ENCODE data around the gene INO80. TPM values are rescaled to one million over a fixed set of nuclear protein-coding genes. Genes with fewer than 3 reads are reported as not detected.
A peak's percentile ranks its signal among the peaks of the same experiment; 100 is the strongest.

The INO80 gene
- total RNA-seq, 1 experiment from 2014 or later = 38.4 TPM

GRCh38 chr15:41125931-41126642 is 10.0 kb upstream of the INO80 start:
- intact Hi-C loops (cut with micrococcal nuclease) = no loop called here
- H2AFZ ChIP-seq (ENCODE audit: low read length) = no peak overlapping the region

DNA sequence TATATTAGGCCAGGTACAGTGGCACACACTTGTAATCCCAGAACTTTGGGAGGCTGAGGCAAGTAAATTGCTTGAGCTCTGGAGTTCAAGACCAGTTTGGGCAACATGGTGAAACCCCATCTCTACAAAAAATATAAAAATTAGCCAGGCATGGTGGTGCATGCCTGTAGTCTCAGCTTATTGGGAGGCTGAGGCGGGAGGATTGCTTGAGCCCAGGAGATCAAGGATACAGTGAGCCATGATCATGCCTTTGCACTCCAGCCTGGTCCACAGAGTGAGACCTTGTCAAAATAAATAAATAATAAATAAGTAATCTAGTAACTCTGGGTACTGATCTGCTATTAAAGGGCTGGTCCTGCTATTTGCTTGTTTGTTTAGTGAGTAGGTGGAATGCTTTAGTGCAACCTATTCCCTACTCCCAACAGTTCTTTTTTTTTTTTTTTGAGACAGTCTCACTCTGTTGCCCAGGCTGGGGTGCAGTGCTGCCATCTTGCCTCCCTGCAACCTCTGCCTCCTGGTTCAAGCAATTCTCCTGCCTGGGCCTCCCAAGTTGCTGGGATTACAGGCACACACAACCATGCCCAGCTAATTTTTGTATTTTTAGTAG is 9.1 kb upstream of the INO80 start:
- peaks cover 10% of the 10 kb centered on the region for H3K4me1 ChIP-seq (ENCODE audit: insufficient read depth, low read length)
- 0 out of 2 replicates have a peak overlapping the region, but pooled peaks have one; percentile 17 for H3K4me2 ChIP-seq (ENCODE audit: low read length)
- ATAC-seq (peak; percentile 81), DNase-seq (peak; percentile 38)
- no peaks in the 10 kb centered on the region for H3F3A ChIP-seq (ENCODE audit: low read length, unreplicated experiment)
- H3K9me3 ChIP-seq (ENCODE audit: low read length) = no peaks in the 10 kb centered on the region
- intact Hi-C loops (cut with micrococcal nuclease) = no loop called here
- no TSS peak for BruUV-seq (replicated peaks)
- H4K20me1 ChIP-seq (ENCODE audit: low read length) = no peaks in the 10 kb centered on the region
- H3K27me3 ChIP-seq (ENCODE audit: low read length) = no peaks in the 10 kb centered on the region
- no peak overlapping the region for H3K27ac ChIP-seq (ENCODE audit: low read length)
- H3K79me2 ChIP-seq (ENCODE audit: low read length) = no peaks in the 10 kb centered on the region
- H2AFZ ChIP-seq (ENCODE audit: low read length) = no peak overlapping the region
- H3K9me2 ChIP-seq (replicated peaks; ENCODE audit: low read length) = no peaks in the 10 kb centered on the region
- POLR2A ChIA-PET (ENCODE audit: unreplicated experiment) = no interaction called here
- CTCF ChIA-PET = no interaction called here
- H3K9ac ChIP-seq (ENCODE audit: low read length) = no peak overlapping the region
- H3K4me3 ChIP-seq (ENCODE audit: low read length) = no peak overlapping the region
- no peaks in the 10 kb centered on the region for H3K36me3 ChIP-seq (ENCODE audit: low read depth, low read length)
- TF ChIP-seq, protein P1, sequence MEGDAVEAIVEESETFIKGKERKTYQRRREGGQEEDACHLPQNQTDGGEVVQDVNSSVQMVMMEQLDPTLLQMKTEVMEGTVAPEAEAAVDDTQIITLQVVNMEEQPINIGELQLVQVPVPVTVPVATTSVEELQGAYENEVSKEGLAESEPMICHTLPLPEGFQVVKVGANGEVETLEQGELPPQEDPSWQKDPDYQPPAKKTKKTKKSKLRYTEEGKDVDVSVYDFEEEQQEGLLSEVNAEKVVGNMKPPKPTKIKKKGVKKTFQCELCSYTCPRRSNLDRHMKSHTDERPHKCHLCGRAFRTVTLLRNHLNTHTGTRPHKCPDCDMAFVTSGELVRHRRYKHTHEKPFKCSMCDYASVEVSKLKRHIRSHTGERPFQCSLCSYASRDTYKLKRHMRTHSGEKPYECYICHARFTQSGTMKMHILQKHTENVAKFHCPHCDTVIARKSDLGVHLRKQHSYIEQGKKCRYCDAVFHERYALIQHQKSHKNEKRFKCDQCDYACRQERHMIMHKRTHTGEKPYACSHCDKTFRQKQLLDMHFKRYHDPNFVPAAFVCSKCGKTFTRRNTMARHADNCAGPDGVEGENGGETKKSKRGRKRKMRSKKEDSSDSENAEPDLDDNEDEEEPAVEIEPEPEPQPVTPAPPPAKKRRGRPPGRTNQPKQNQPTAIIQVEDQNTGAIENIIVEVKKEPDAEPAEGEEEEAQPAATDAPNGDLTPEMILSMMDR (conservative IDR thresholded peaks at IDR 0.05; ENCODE audit: low read depth, low read length) = no peak
- TF ChIP-seq EZH2phosphoT487 (IDR thresholded peaks at IDR 0.05; ENCODE audit: borderline replicate concordance, low read length) (no peak), EZH2 (IDR thresholded peaks at IDR 0.05; ENCODE audit: low read length, unreplicated experiment) (no peak)

More at GRCh38 chr15:41125931-41126642, 10.0 kb upstream of the INO80 start:
- H3K9ac ChIP-seq (ENCODE audit: low read length) = no peak overlapping the region
- ChIA-PET POLR2A (ENCODE audit: unreplicated experiment) (no interaction called here), CTCF (no interaction called here)
- no peak for ATAC-seq
- no peaks in the 10 kb centered on the region for H3K36me3 ChIP-seq (ENCODE audit: low read depth, low read length)
- peaks cover 10% of the 10 kb centered on the region for H3K4me1 ChIP-seq (ENCODE audit: insufficient read depth, low read length)
- no TSS peak for BruUV-seq (replicated peaks)
- no peak overlapping the region for H3K4me3 ChIP-seq (ENCODE audit: low read length)
- no peaks in the 10 kb centered on the region for H3K9me2 ChIP-seq (replicated peaks; ENCODE audit: low read length)
- H3K27ac ChIP-seq (ENCODE audit: low read length) = no peak overlapping the region
- no peaks in the 10 kb centered on the region for H3K27me3 ChIP-seq (ENCODE audit: low read length)
- H3K79me2 ChIP-seq (ENCODE audit: low read length) = no peaks in the 10 kb centered on the region
- H3K9me3 ChIP-seq (ENCODE audit: low read length) = no peaks in the 10 kb centered on the region
- no peaks in the 10 kb centered on the region for H4K20me1 ChIP-seq (ENCODE audit: low read length)
- TF ChIP-seq EZH2phosphoT487 (IDR thresholded peaks at IDR 0.05; ENCODE audit: borderline replicate concordance, low read length) (no peak), EZH2 (IDR thresholded peaks at IDR 0.05; ENCODE audit: low read length, unreplicated experiment) (no peak)
- TF ChIP-seq, protein P1 (conservative IDR thresholded peaks at IDR 0.05; ENCODE audit: low read depth, low read length) = no peak
- no peak overlapping the region for H3K4me2 ChIP-seq (ENCODE audit: low read length)
- DNase-seq = no peak
- H3F3A ChIP-seq (ENCODE audit: low read length, unreplicated experiment) = no peaks in the 10 kb centered on the region

- ChIA-PET CTCF (no interaction called here), POLR2A (ENCODE audit: unreplicated experiment) (no interaction called here)
- Histone ChIP-seq H3K36me3 (ENCODE audit: low read depth, low read length) (no peaks in the 10 kb centered on the region), H3K9ac (ENCODE audit: low read length) (no peak overlapping the region), H3K9me3 (ENCODE audit: low read length) (no peaks in the 10 kb centered on the region), H3K9me2 (replicated peaks; ENCODE audit: low read length) (no peaks in the 10 kb centered on the region), H4K20me1 (ENCODE audit: low read length) (no peaks in the 10 kb centered on the region), H3K79me2 (ENCODE audit: low read length) (no peaks in the 10 kb centered on the region), H3K27me3 (ENCODE audit: low read length) (no peaks in the 10 kb centered on the region), H2AFZ (ENCODE audit: low read length) (no peak overlapping the region), H3K27ac (ENCODE audit: low read length) (no peak overlapping the region), H3F3A (ENCODE audit: low read length, unreplicated experiment) (no peaks in the 10 kb centered on the region), H3K4me1 (ENCODE audit: insufficient read depth, low read length) (peaks cover 10% of the 10 kb centered on the region), H3K4me2 (ENCODE audit: low read length) (no peak overlapping the region), H3K4me3 (ENCODE audit: low read length) (no peak overlapping the region)
- no peak for ATAC-seq
- DNase-seq = no peak
- no TSS peak for BruUV-seq (replicated peaks)
- intact Hi-C loops (cut with micrococcal nuclease) = no loop called here
- TF ChIP-seq EZH2phosphoT487 (IDR thresholded peaks at IDR 0.05; ENCODE audit: borderline replicate concordance, low read length) (no peak), EZH2 (IDR thresholded peaks at IDR 0.05; ENCODE audit: low read length, unreplicated experiment) (no peak)
- TF ChIP-seq, protein P1 (conservative IDR thresholded peaks at IDR 0.05; ENCODE audit: low read depth, low read length) = no peak
These were observed 8.0 kb upstream of the INO80 start for GRCh38 chr15:41124058-41124457.
